H1 (cell line): Measurements from ENCODE around the gene MRTFB. TPM values are rescaled to one million over a fixed set of nuclear protein-coding genes. Genes with fewer than 3 reads are reported as not detected.

Experiments
- CTCF ChIA-PET: fragments of 300-600 bp; sonication (Branson Sonifier 250); formaldehyde crosslinking; loops from one replicate; lab custom pipeline; 2021; ENCODE audit not compliant: partially characterized antibody; lab: Charles Lee
- POLR2A ChIA-PET: fragments of 300-600 bp; sonication (Branson Sonifier 250); formaldehyde crosslinking; loops from one replicate; lab custom pipeline; 2021; ENCODE audit warnings: inconsistent platforms; ENCODE audit not compliant: partially characterized antibody; lab: Charles Lee
- DNase-seq, 2 experiments: peaks; one replicate each; pipeline versions ENCODE4 v3.0.0 to v3.0.0-alpha.2; 2010 to 2022; ENCODE audit warnings: low spot score in 2 of 2, low read depth in 1 of 2, mixed read lengths in 1 of 2
- FAIRE-seq: peaks from 2 replicates; lab custom pipeline; 2011; peaks lifted over from hg19 to GRCh38; lab: Jason Lieb, UNC
- H2AFZ ChIP-seq: 2 replicates; pipeline ENCODE4 v1.8.1; 2012; ENCODE audit warnings: low read length, inconsistent platforms
- H2AK5ac ChIP-seq: 2 replicates; pipeline ENCODE4 v1.6.1; 2013; ENCODE audit warnings: low read depth, low read length
- H2BK120ac ChIP-seq: replicated peaks from 2 replicates; pipeline ENCODE3; 2013; ENCODE audit warnings: low read depth, low read length, inconsistent platforms
- H2BK12ac ChIP-seq: 2 replicates; pipeline ENCODE4 v1.6.1; 2013; ENCODE audit warnings: low read depth, low read length
- H2BK15ac ChIP-seq: 2 replicates; pipeline ENCODE4 v1.6.1; 2013; ENCODE audit warnings: low read length
- H2BK20ac ChIP-seq: 2 replicates; pipeline ENCODE4 v1.6.1; 2013; ENCODE audit warnings: low read length
- H2BK5ac ChIP-seq: 2 replicates; pipeline ENCODE4 v1.6.1; 2013; ENCODE audit warnings: low read depth, low read length
- H3K14ac ChIP-seq: 2 replicates; pipeline ENCODE4 v1.6.1; 2013; ENCODE audit warnings: inconsistent platforms; ENCODE audit not compliant: insufficient read length
- H3K18ac ChIP-seq: 2 replicates; pipeline ENCODE4 v1.6.1; 2013; ENCODE audit warnings: low read length; ENCODE audit errors: extremely low read depth
- H3K23ac ChIP-seq: 2 replicates; pipeline ENCODE4 v1.6.1; 2013; ENCODE audit warnings: inconsistent platforms; ENCODE audit not compliant: insufficient read length
- H3K23me2 ChIP-seq: 2 replicates; pipeline ENCODE4 v1.6.1; 2013; ENCODE audit warnings: low read depth, low read length
- H3K27ac ChIP-seq: 2 replicates; pipeline ENCODE4 v1.6.1; 2011; ENCODE audit warnings: low read depth, low read length, inconsistent platforms
- H3K27me3 ChIP-seq, 4 experiments: replicated peaks in 1 of 4; 1 replicate in 1 of 4; 2 replicates in 3 of 4; pipeline versions ENCODE4 v1.6.1 to v1.8.1; 2011 to 2013; ENCODE audit warnings: low read length in 3 of 4, mild to moderate bottlenecking in 3 of 4, inconsistent platforms in 2 of 4, mixed read lengths in 2 of 4, moderate library complexity in 1 of 4; ENCODE audit not compliant: control insufficient read depth in 3 of 4, insufficient read depth in 3 of 4; ENCODE audit errors: extremely low read depth in 1 of 4
- H3K36me3 ChIP-seq, 4 experiments: 2 replicates each; pipeline versions ENCODE4 v1.6.1 to v1.8.1; 2011 to 2013; ENCODE audit warnings: mild to moderate bottlenecking in 4 of 4, low read length in 3 of 4, moderate library complexity in 2 of 4, control low read depth in 1 of 4, inconsistent platforms in 1 of 4; ENCODE audit not compliant: insufficient read depth in 4 of 4, control insufficient read depth in 2 of 4
- H3K4ac ChIP-seq: replicated peaks from 2 replicates; pipeline ENCODE3; 2013; ENCODE audit warnings: low read length, low read depth, mixed read lengths, inconsistent platforms; ENCODE audit not compliant: insufficient read length
- H3K4me1 ChIP-seq, 4 experiments: replicated peaks in 1 of 4; 1 replicate in 1 of 4; 2 replicates in 3 of 4; pipeline versions ENCODE4 v1.6.1 to v1.8.1; 2011 to 2013; ENCODE audit warnings: low read length in 3 of 4, inconsistent platforms in 2 of 4, mixed read lengths in 1 of 4; ENCODE audit not compliant: insufficient read depth in 4 of 4, control insufficient read depth in 3 of 4
- H3K4me2 ChIP-seq, 2 experiments: 2 replicates each; pipeline versions ENCODE4 v1.6.1 to v1.8.1; 2011 to 2013; ENCODE audit warnings: low read depth in 2 of 2, low read length in 2 of 2, control low read depth in 1 of 2, inconsistent platforms in 1 of 2, mild to moderate bottlenecking in 1 of 2; ENCODE audit not compliant: insufficient read depth in 1 of 2
- H3K4me3 ChIP-seq, 4 experiments: fragments of 200-600, 300-600 bp in 1 of 4; sonication (generic), shearing (Covaris generic), sonication (Bioruptor Twin) in 1 of 4; 2 replicates each; pipeline versions ENCODE4 v1.5.1 to v1.8.1; 2011 to 2016; ENCODE audit warnings: low read length in 4 of 4, low read depth in 3 of 4, control low read depth in 2 of 4, inconsistent platforms in 2 of 4, mild to moderate bottlenecking in 2 of 4, mixed read lengths in 1 of 4, moderate library complexity in 1 of 4; ENCODE audit not compliant: insufficient read depth in 2 of 4; ENCODE audit errors: extremely low read depth in 1 of 4
- H3K56ac ChIP-seq: replicated peaks from 2 replicates; pipeline ENCODE3; 2013; ENCODE audit warnings: low read depth, mild to moderate bottlenecking, mixed read lengths, low read length, inconsistent platforms; ENCODE audit not compliant: insufficient read length
- H3K79me1 ChIP-seq: 2 replicates; pipeline ENCODE4 v1.6.1; 2013; ENCODE audit warnings: low read depth, low read length, control low read depth
- H3K79me2 ChIP-seq, 2 experiments: 2 replicates each; pipeline versions ENCODE4 v1.6.1 to v1.8.1; 2012 to 2013; ENCODE audit warnings: low read length in 2 of 2, mild to moderate bottlenecking in 2 of 2, inconsistent platforms in 1 of 2; ENCODE audit not compliant: insufficient read depth in 2 of 2, control insufficient read depth in 1 of 2
- H3K9ac ChIP-seq, 4 experiments: replicated peaks in 1 of 4; 1 replicate in 1 of 4; 2 replicates in 3 of 4; pipeline versions ENCODE4 v1.6.1 to v1.8.1; 2011 to 2013; ENCODE audit warnings: low read depth in 3 of 4, low read length in 3 of 4, control low read depth in 2 of 4, mild to moderate bottlenecking in 2 of 4, moderate library complexity in 2 of 4, inconsistent platforms in 1 of 4; ENCODE audit errors: extremely low read depth in 1 of 4
- H3K9me3 ChIP-seq, 2 experiments: 2 replicates each; pipeline versions ENCODE4 v1.6.1 to v1.8.1; 2012 to 2013; ENCODE audit warnings: mild to moderate bottlenecking in 2 of 2, moderate library complexity in 2 of 2, control low read depth in 1 of 2, inconsistent platforms in 1 of 2, low read depth in 1 of 2, low read length in 1 of 2, mixed read lengths in 1 of 2; ENCODE audit not compliant: insufficient read depth in 2 of 2
- H4K20me1 ChIP-seq, 2 experiments: replicated peaks in 1 of 2; 2 replicates each; pipeline versions ENCODE3 to v1.8.1; 2011 to 2013; ENCODE audit warnings: inconsistent platforms in 2 of 2, low read length in 2 of 2, mild to moderate bottlenecking in 1 of 2; ENCODE audit not compliant: insufficient read depth in 2 of 2, control insufficient read depth in 1 of 2
- H4K5ac ChIP-seq: 2 replicates; pipeline ENCODE4 v1.6.1; 2013; ENCODE audit warnings: low read length, low read depth, mixed read lengths, inconsistent platforms; ENCODE audit not compliant: insufficient read length
- H4K8ac ChIP-seq: 2 replicates; pipeline ENCODE4 v1.8.0; 2013; ENCODE audit warnings: mild to moderate bottlenecking, moderate library complexity, low read length, inconsistent platforms; ENCODE audit not compliant: insufficient read depth; ENCODE audit errors: extremely low read depth
- H4K91ac ChIP-seq: replicated peaks from 2 replicates; pipeline ENCODE3; 2013; ENCODE audit warnings: low read length, mixed read lengths, inconsistent platforms; ENCODE audit not compliant: insufficient read length
- ATF3 ChIP-seq: IDR thresholded peaks from 2 replicates; pipeline ENCODE4 v1.6.1; 2011; ENCODE audit warnings: low read depth, mild to moderate bottlenecking, low read length; ENCODE audit not compliant: insufficient read depth
- BACH1 ChIP-seq: IDR thresholded peaks from 2 replicates; pipeline ENCODE4 v1.6.1; 2012; ENCODE audit warnings: low read length, improper control_type of control experiment
- CBX8 ChIP-seq: fragments of 300-800, 300-1000 bp; sonication (generic); IDR thresholded peaks from 2 replicates; pipeline ENCODE4 v1.7.1; 2016; ENCODE audit warnings: low read depth, low read length, borderline replicate concordance
- CHD1 ChIP-seq: IDR thresholded peaks from 2 replicates; pipeline ENCODE4 v1.6.1; 2012; ENCODE audit warnings: low read depth, low read length, improper control_type of control experiment
- CREB1 ChIP-seq: IDR thresholded peaks from 2 replicates; pipeline ENCODE4 v1.6.1; 2012; ENCODE audit warnings: inconsistent platforms
- CTBP2 ChIP-seq: IDR thresholded peaks from 2 replicates; pipeline ENCODE4 v1.7.0; 2011; ENCODE audit warnings: borderline replicate concordance, mild to moderate bottlenecking, moderate library complexity, mixed read lengths, low read length; ENCODE audit not compliant: insufficient read depth, insufficient read length
- KDM4A ChIP-seq: IDR thresholded peaks from one replicate; pipeline ENCODE4 v1.7.1; 2012; ENCODE audit warnings: low read depth, mild to moderate bottlenecking, moderate library complexity, low read length, inconsistent platforms; ENCODE audit not compliant: severe bottlenecking
- RFX5 ChIP-seq: IDR thresholded peaks from 2 replicates; pipeline ENCODE4 v1.6.1; 2011; ENCODE audit warnings: low read depth, low read length, improper control_type of control experiment, borderline replicate concordance
- SIN3A ChIP-seq, 2 experiments: IDR thresholded peaks in 1 of 2; conservative IDR thresholded peaks in 1 of 2; 2 replicates each; pipeline ENCODE4 v1.6.1; 2011 to 2012; ENCODE audit warnings: low read length in 2 of 2, improper control_type of control experiment in 1 of 2, low read depth in 1 of 2, mild to moderate bottlenecking in 1 of 2
- SIX5 ChIP-seq: IDR thresholded peaks from 2 replicates; pipeline ENCODE4 v1.6.1; 2011; ENCODE audit warnings: mild to moderate bottlenecking, low read depth, low read length
- SP1 ChIP-seq: IDR thresholded peaks from 2 replicates; pipeline ENCODE4 v1.6.1; 2011; ENCODE audit warnings: low read depth, low read length
- SP2 ChIP-seq: IDR thresholded peaks from 2 replicates; pipeline ENCODE4 v1.6.1; 2012; ENCODE audit warnings: mild to moderate bottlenecking, low read length, inconsistent platforms
- SP4 ChIP-seq: IDR thresholded peaks from 2 replicates; pipeline ENCODE4 v1.6.1; 2012; ENCODE audit warnings: low read length, inconsistent platforms
- SRF ChIP-seq: IDR thresholded peaks from 2 replicates; pipeline ENCODE4 v1.6.1; 2011; ENCODE audit warnings: mild to moderate bottlenecking, low read depth, low read length, moderate library complexity
- TAF1 ChIP-seq: IDR thresholded peaks from 2 replicates; pipeline ENCODE4 v1.6.1; 2011; ENCODE audit warnings: mild to moderate bottlenecking, low read depth, low read length
- TEAD4 ChIP-seq: IDR thresholded peaks from 2 replicates; pipeline ENCODE4 v1.6.1; 2012; ENCODE audit warnings: low read depth, low read length, inconsistent platforms, mixed read lengths
- polyA plus RNA-seq, 7 experiments: library from polyadenylated mRNA; depleted of rRNA in 3 of 7; stranded (reverse) in 5 of 7; unstranded in 2 of 7; fragments of >200 nt in 5 of 7; fragments of 200-250 nt in 2 of 7; gene quantifications; 1 replicate in 5 of 7; 2 replicates in 1 of 7; 4 replicates in 1 of 7; pipeline versions ENCODE4 v1.2.1 to v1.2.3, GENCODE V29; 2011 to 2013; ENCODE audit warnings: missing spikeins in 2 of 7, mixed read lengths in 2 of 7
- total RNA-seq: library from RNA; stranded (reverse); fragmentation: NEBNext Ultra II Directional; extraction: Animal tissue kit (Norgen Biotek cat#: 25700); gene quantifications from 2 replicates; pipeline ENCODE4 v1.2.1, GENCODE V29; 2021
- TF ChIP-seq, protein P1 (sequence below): IDR thresholded peaks from 2 replicates; pipeline ENCODE4 v1.6.1; 2012; ENCODE audit warnings: inconsistent platforms

Gene MRTFB
- total and polyA plus RNA-seq, 2 of the 8 experiments (the other 6 are each of a cell fraction or from before 2014, with no cell fraction given), result 13.5 to 34.9 TPM

DNA sequence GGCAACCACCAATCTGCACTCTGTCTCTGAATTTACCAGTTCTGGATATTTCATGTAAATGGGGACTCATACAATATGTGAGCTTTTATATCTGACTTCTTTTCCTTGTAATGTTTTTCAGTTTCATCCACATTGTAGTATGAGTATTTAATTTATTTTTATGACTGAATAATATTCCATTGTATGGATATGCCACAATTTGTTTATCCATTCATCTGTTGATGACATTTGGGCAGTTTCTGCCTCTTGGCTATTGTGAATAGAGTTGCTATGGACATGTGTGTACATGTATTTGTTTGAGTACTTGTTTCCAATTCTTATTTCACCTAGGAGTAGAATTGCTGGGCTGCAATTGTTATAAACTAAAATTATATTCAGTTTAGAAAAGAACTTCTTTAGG is 126.9 kb downstream of the MRTFB start:
- Histone ChIP-seq H2BK5ac (no peak overlapping the region), H2BK120ac (no peak overlapping the region), H3K23ac (no peak overlapping the region), H3K27me3 (no peaks in the 10 kb centered on the region), H2AFZ (no peak overlapping the region), H3K9ac (no peak overlapping the region), H3K27ac (no peak overlapping the region), H3K14ac (no peak overlapping the region), H3K4me1 (no peaks in the 10 kb centered on the region), H3K79me2 (no peaks in the 10 kb centered on the region), H3K56ac (no peak overlapping the region), H3K4me2 (no peak overlapping the region), H3K18ac (no peak overlapping the region), H4K20me1 (no peaks in the 10 kb centered on the region), H3K4ac (no peak overlapping the region), H4K5ac (no peak overlapping the region), H3K79me1 (no peaks in the 10 kb centered on the region), H3K9me3 (no peaks in the 10 kb centered on the region), H3K23me2 (no peaks in the 10 kb centered on the region), H2AK5ac (no peak overlapping the region), H2BK15ac (no peak overlapping the region), H3K36me3 (no peaks in the 10 kb centered on the region), H3K4me3 (no peak overlapping the region), H2BK20ac (no peak overlapping the region), H4K91ac (no peak overlapping the region), H2BK12ac (no peak overlapping the region), H4K8ac (no peak overlapping the region)
- DNase-seq, result no peak
- no peak for FAIRE-seq
- CTCF ChIA-PET, result no interaction called here
- POLR2A ChIA-PET, result no interaction called here
- TF ChIP-seq CREB1, result no peak
- no peak for TF ChIP-seq SP4
- no peak for TF ChIP-seq TAF1
- no peak for TF ChIP-seq CHD1
- no peak for TF ChIP-seq CBX8
- TF ChIP-seq SRF, result no peak
- no peak for TF ChIP-seq SIX5
- TF ChIP-seq SP1, result no peak
- TF ChIP-seq SP2, result no peak
- no peak for TF ChIP-seq RFX5
- TF ChIP-seq, protein P1, sequence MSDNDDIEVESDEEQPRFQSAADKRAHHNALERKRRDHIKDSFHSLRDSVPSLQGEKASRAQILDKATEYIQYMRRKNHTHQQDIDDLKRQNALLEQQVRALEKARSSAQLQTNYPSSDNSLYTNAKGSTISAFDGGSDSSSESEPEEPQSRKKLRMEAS, result no peak
- no peak for TF ChIP-seq BACH1
- TF ChIP-seq SIN3A (conservative IDR thresholded peaks at IDR 0.05 in 1 of 2, IDR thresholded peaks at IDR 0.05 in 1 of 2; ENCODE audit: low read depth in 1 of 2, low read length in 2 of 2), result no peak
- TF ChIP-seq TEAD4, result no peak
- no peak for TF ChIP-seq CTBP2
- no peak for TF ChIP-seq ATF3
- TF ChIP-seq KDM4A, result no peak
